Measurements from ENCODE around the gene PPP2R2C.

PPP2R2C gene

DNA sequence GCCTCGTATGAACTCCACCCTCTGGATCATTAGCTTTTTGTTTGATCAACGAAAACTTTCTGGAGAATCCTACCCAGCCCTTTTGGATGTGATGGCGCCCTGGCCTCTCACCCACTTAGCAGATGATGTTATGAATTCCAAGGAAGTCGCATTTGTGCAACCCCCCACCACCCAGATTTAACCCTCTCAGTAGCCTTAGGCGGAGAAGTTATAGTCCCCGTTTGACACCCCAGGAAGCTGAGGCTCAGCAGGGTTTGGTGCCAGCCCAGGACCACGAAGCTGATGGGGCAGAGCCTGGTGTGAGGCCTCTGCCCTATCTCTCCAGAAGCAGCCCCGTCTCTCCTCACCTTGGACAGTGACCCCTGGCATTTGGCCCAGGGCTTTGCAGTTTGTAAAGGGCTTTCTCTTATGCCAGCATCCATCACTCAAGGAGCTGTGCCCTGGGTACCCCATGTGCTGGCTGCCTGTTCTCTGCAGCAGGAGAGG, 201.7 kb downstream of the PPP2R2C start:
- no peak for DNase-seq (ENCODE audit: low spot score)

Measured in CD4-positive, alpha-beta T cell treated with Interleukin-15 for 4 hours (primary cell).